Measurements from ENCODE around the gene TP53. TPM values are rescaled to one million over a fixed set of nuclear protein-coding genes. Genes with fewer than 3 reads are reported as not detected.

Gene TP53
- total and polyA plus RNA-seq, 2 donors from 2014 or later: 14.8 to 66.9 TPM

GRCh38 chr17:7684851-7685532 is 2.3 kb downstream of the TP53 start:
- intact Hi-C loops (cut with DNase I): no loop called here
- Histone ChIP-seq H3K27me3 (ENCODE audit: control insufficient read depth, insufficient read depth, low read length) (no peaks in the 10 kb centered on the region), H3K4me1 (ENCODE audit: control insufficient read depth in 2 of 3, insufficient read depth in 2 of 3, low read depth in 1 of 3, low read length in 3 of 3) (peaks cover 0 to 14% (median 7%) of the 10 kb centered on the region in 3 donors), H3K27ac (ENCODE audit: low read depth in 2 of 2, low read length in 2 of 2) (peak overlapping the region; percentile 54 to 96), H3K36me3 (ENCODE audit: control insufficient read depth in 2 of 3, insufficient read depth in 3 of 3, low read length in 3 of 3) (no peaks in the 10 kb centered on the region), H3K9me3 (ENCODE audit: control insufficient read depth in 2 of 3, insufficient read depth in 1 of 3, low read length in 3 of 3) (no peaks in the 10 kb centered on the region), H3K4me3 (ENCODE audit: low read length in 3 of 3) (peak overlapping the region; percentile 46 to 99 (median 98)), H3K9ac (ENCODE audit: low read length in 3 of 3) (peak overlapping the region in 2 of 3 donors; percentile 5 to 96)
- TF ChIP-seq CTCF (IDR thresholded peaks at IDR 0.05; ENCODE audit: borderline replicate concordance, extremely low read depth, insufficient read depth): no peak
- DNase-seq (peak in 1 of 5 donors; percentile 5), FAIRE-seq (no peak)

GRCh38 chr17:7677388-7678067 is 9.8 kb downstream of the TP53 start:
- Histone ChIP-seq H3K4me1 (ENCODE audit: control insufficient read depth in 2 of 3, insufficient read depth in 2 of 3, low read depth in 1 of 3, low read length in 3 of 3) (no peaks in the 10 kb centered on the region), H3K4me3 (ENCODE audit: low read length in 3 of 3) (no peak overlapping the region), H3K9me3 (ENCODE audit: control insufficient read depth in 2 of 3, insufficient read depth in 1 of 3, low read length in 3 of 3) (peaks cover 1 to 8% (median 3%) of the 10 kb centered on the region in 3 donors), H3K36me3 (ENCODE audit: control insufficient read depth in 2 of 3, insufficient read depth in 3 of 3, low read length in 3 of 3) (peaks cover 6 to 18% (median 12%) of the 10 kb centered on the region in 3 donors), H3K9ac (ENCODE audit: low read length in 3 of 3) (no peak overlapping the region), H3K27me3 (ENCODE audit: control insufficient read depth, insufficient read depth, low read length) (no peaks in the 10 kb centered on the region), H3K27ac (ENCODE audit: low read depth in 2 of 2, low read length in 2 of 2) (no peak overlapping the region)
- FAIRE-seq (no peak), DNase-seq (no peak)
- no peak for TF ChIP-seq CTCF (IDR thresholded peaks at IDR 0.05; ENCODE audit: borderline replicate concordance, extremely low read depth, insufficient read depth)
- intact Hi-C loops (cut with DNase I): no loop called here

- intact Hi-C loops (cut with DNase I): no loop called here
- H3K4me1 ChIP-seq (ENCODE audit: control insufficient read depth in 2 of 3, insufficient read depth in 2 of 3, low read depth in 1 of 3, low read length in 3 of 3): no peaks in the 10 kb centered on the region
- no peak for FAIRE-seq
- no peak for TF ChIP-seq CTCF (IDR thresholded peaks at IDR 0.05; ENCODE audit: borderline replicate concordance, extremely low read depth, insufficient read depth)
- H3K27me3 ChIP-seq (ENCODE audit: control insufficient read depth, insufficient read depth, low read length): no peaks in the 10 kb centered on the region
- peaks cover 6 to 21% (median 12%) of the 10 kb centered on the region in 3 donors for H3K36me3 ChIP-seq (ENCODE audit: control insufficient read depth in 2 of 3, insufficient read depth in 3 of 3, low read length in 3 of 3)
- no peak overlapping the region for H3K27ac ChIP-seq (ENCODE audit: low read depth in 2 of 2, low read length in 2 of 2)
- no peak overlapping the region for H3K4me3 ChIP-seq (ENCODE audit: low read length in 3 of 3)
- peaks cover 1 to 8% (median 3%) of the 10 kb centered on the region in 3 donors for H3K9me3 ChIP-seq (ENCODE audit: control insufficient read depth in 2 of 3, insufficient read depth in 1 of 3, low read length in 3 of 3)
- H3K9ac ChIP-seq (ENCODE audit: low read length in 3 of 3): no peak overlapping the region
- DNase-seq: no peak
These were observed 10.8 kb downstream of the TP53 start for GRCh38 chr17:7676533-7676932.

All from kidney (tissue), 14 donors.